ENCODE results near the gene CYRIA.

Gene CYRIA

GRCh38 chr2:16626997-16627605 is 38.5 kb downstream of the CYRIA start:
- Histone ChIP-seq H3K27ac (ENCODE audit: low read depth, low read length) (no peak overlapping the region), H3K27me3 (ENCODE audit: control insufficient read depth, insufficient read depth, low read length) (no peaks in the 10 kb centered on the region), H3K9ac (ENCODE audit: low read depth, low read length) (no peak overlapping the region), H3K4me1 (ENCODE audit: control insufficient read depth, insufficient read depth, low read length) (peaks cover 20% of the 10 kb centered on the region), H3K9me3 (ENCODE audit: control insufficient read depth, insufficient read depth, low read length) (no peaks in the 10 kb centered on the region), H3K4me3 (ENCODE audit: low read depth, low read length) (no peak overlapping the region), H3K36me3 (ENCODE audit: control insufficient read depth, insufficient read depth, low read length) (no peaks in the 10 kb centered on the region)

GRCh38 chr2:16626497-16626896 is 39.1 kb downstream of the CYRIA start:
- Histone ChIP-seq H3K27me3 (ENCODE audit: control insufficient read depth, insufficient read depth, low read length) (no peaks in the 10 kb centered on the region), H3K4me1 (ENCODE audit: control insufficient read depth, insufficient read depth, low read length) (peaks cover 20% of the 10 kb centered on the region), H3K9me3 (ENCODE audit: control insufficient read depth, insufficient read depth, low read length) (no peaks in the 10 kb centered on the region), H3K4me3 (ENCODE audit: low read depth, low read length) (no peak overlapping the region), H3K36me3 (ENCODE audit: control insufficient read depth, insufficient read depth, low read length) (no peaks in the 10 kb centered on the region), H3K27ac (ENCODE audit: low read depth, low read length) (no peak overlapping the region), H3K9ac (ENCODE audit: low read depth, low read length) (no peak overlapping the region)

GRCh38 chr2:16625759-16626158 is 39.9 kb downstream of the CYRIA start:
- Histone ChIP-seq H3K9me3 (ENCODE audit: control insufficient read depth, insufficient read depth, low read length) (no peaks in the 10 kb centered on the region), H3K9ac (ENCODE audit: low read depth, low read length) (no peak overlapping the region), H3K27me3 (ENCODE audit: control insufficient read depth, insufficient read depth, low read length) (no peaks in the 10 kb centered on the region), H3K4me1 (ENCODE audit: control insufficient read depth, insufficient read depth, low read length) (peaks cover 20% of the 10 kb centered on the region), H3K27ac (ENCODE audit: low read depth, low read length) (peak overlapping the region; percentile 31), H3K36me3 (ENCODE audit: control insufficient read depth, insufficient read depth, low read length) (no peaks in the 10 kb centered on the region), H3K4me3 (ENCODE audit: low read depth, low read length) (no peak overlapping the region)

GRCh38 chr2:16625201-16625729 is 40.4 kb downstream of the CYRIA start:
- H3K4me1 ChIP-seq (ENCODE audit: control insufficient read depth, insufficient read depth, low read length) = peaks cover 20% of the 10 kb centered on the region
- H3K9ac ChIP-seq (ENCODE audit: low read depth, low read length) = no peak overlapping the region
- H3K4me3 ChIP-seq (ENCODE audit: low read depth, low read length) = no peak overlapping the region

GRCh38 chr2:16624436-16624780 is 41.2 kb downstream of the CYRIA start:
- no peaks in the 10 kb centered on the region for H3K36me3 ChIP-seq (ENCODE audit: control insufficient read depth, insufficient read depth, low read length)
- peaks cover 20% of the 10 kb centered on the region for H3K4me1 ChIP-seq (ENCODE audit: control insufficient read depth, insufficient read depth, low read length)
- no peak overlapping the region for H3K4me3 ChIP-seq (ENCODE audit: low read depth, low read length)

More at GRCh38 chr2:16625201-16625729, 40.4 kb downstream of the CYRIA start:
- H3K36me3 ChIP-seq (ENCODE audit: control insufficient read depth, insufficient read depth, low read length) = no peaks in the 10 kb centered on the region
- H3K27ac ChIP-seq (ENCODE audit: low read depth, low read length) = peak overlapping the region; percentile 31
- no peaks in the 10 kb centered on the region for H3K9me3 ChIP-seq (ENCODE audit: control insufficient read depth, insufficient read depth, low read length)
- no peaks in the 10 kb centered on the region for H3K27me3 ChIP-seq (ENCODE audit: control insufficient read depth, insufficient read depth, low read length)

GRCh38 chr2:16623564-16624435 is 41.8 kb downstream of the CYRIA start:
- Histone ChIP-seq H3K4me3 (ENCODE audit: low read depth, low read length) (no peak overlapping the region), H3K9ac (ENCODE audit: low read depth, low read length) (no peak overlapping the region), H3K27me3 (ENCODE audit: control insufficient read depth, insufficient read depth, low read length) (no peaks in the 10 kb centered on the region), H3K4me1 (ENCODE audit: control insufficient read depth, insufficient read depth, low read length) (peaks cover 14% of the 10 kb centered on the region), H3K36me3 (ENCODE audit: control insufficient read depth, insufficient read depth, low read length) (no peaks in the 10 kb centered on the region), H3K27ac (ENCODE audit: low read depth, low read length) (no peak overlapping the region), H3K9me3 (ENCODE audit: control insufficient read depth, insufficient read depth, low read length) (no peaks in the 10 kb centered on the region)

More at GRCh38 chr2:16624436-16624780, 41.2 kb downstream of the CYRIA start:
- Histone ChIP-seq H3K9ac (ENCODE audit: low read depth, low read length) (no peak overlapping the region), H3K27ac (ENCODE audit: low read depth, low read length) (no peak overlapping the region), H3K27me3 (ENCODE audit: control insufficient read depth, insufficient read depth, low read length) (no peaks in the 10 kb centered on the region), H3K9me3 (ENCODE audit: control insufficient read depth, insufficient read depth, low read length) (no peaks in the 10 kb centered on the region)

- no peak overlapping the region for H3K9ac ChIP-seq (ENCODE audit: low read depth, low read length)
- no peaks in the 10 kb centered on the region for H3K27me3 ChIP-seq (ENCODE audit: control insufficient read depth, insufficient read depth, low read length)
- no peak overlapping the region for H3K27ac ChIP-seq (ENCODE audit: low read depth, low read length)
- H3K9me3 ChIP-seq (ENCODE audit: control insufficient read depth, insufficient read depth, low read length) = no peaks in the 10 kb centered on the region
- H3K4me3 ChIP-seq (ENCODE audit: low read depth, low read length) = no peak overlapping the region
- H3K4me1 ChIP-seq (ENCODE audit: control insufficient read depth, insufficient read depth, low read length) = peaks cover 14% of the 10 kb centered on the region
- H3K36me3 ChIP-seq (ENCODE audit: control insufficient read depth, insufficient read depth, low read length) = no peaks in the 10 kb centered on the region
Observed at GRCh38 chr2:16623031-16623430, 42.6 kb downstream of the CYRIA start.

- Histone ChIP-seq H3K9me3 (ENCODE audit: control insufficient read depth, insufficient read depth, low read length) (no peaks in the 10 kb centered on the region), H3K27me3 (ENCODE audit: control insufficient read depth, insufficient read depth, low read length) (no peaks in the 10 kb centered on the region), H3K36me3 (ENCODE audit: control insufficient read depth, insufficient read depth, low read length) (no peaks in the 10 kb centered on the region), H3K27ac (ENCODE audit: low read depth, low read length) (no peak overlapping the region), H3K4me1 (ENCODE audit: control insufficient read depth, insufficient read depth, low read length) (peaks cover 14% of the 10 kb centered on the region), H3K4me3 (ENCODE audit: low read depth, low read length) (no peak overlapping the region), H3K9ac (ENCODE audit: low read depth, low read length) (no peak overlapping the region)
Observed at GRCh38 chr2:16622399-16622968, 43.1 kb downstream of the CYRIA start.

- Histone ChIP-seq H3K9me3 (ENCODE audit: control insufficient read depth, insufficient read depth, low read length) (no peaks in the 10 kb centered on the region), H3K27ac (ENCODE audit: low read depth, low read length) (no peak overlapping the region), H3K9ac (ENCODE audit: low read depth, low read length) (no peak overlapping the region), H3K27me3 (ENCODE audit: control insufficient read depth, insufficient read depth, low read length) (no peaks in the 10 kb centered on the region), H3K36me3 (ENCODE audit: control insufficient read depth, insufficient read depth, low read length) (no peaks in the 10 kb centered on the region), H3K4me3 (ENCODE audit: low read depth, low read length) (no peak overlapping the region), H3K4me1 (ENCODE audit: control insufficient read depth, insufficient read depth, low read length) (peaks cover 14% of the 10 kb centered on the region)
Observed at GRCh38 chr2:16621316-16621715, 44.3 kb downstream of the CYRIA start.

- no peaks in the 10 kb centered on the region for H3K9me3 ChIP-seq (ENCODE audit: control insufficient read depth, insufficient read depth, low read length)
- no peaks in the 10 kb centered on the region for H3K36me3 ChIP-seq (ENCODE audit: control insufficient read depth, insufficient read depth, low read length)
- H3K27ac ChIP-seq (ENCODE audit: low read depth, low read length) = no peak overlapping the region
- no peak overlapping the region for H3K4me3 ChIP-seq (ENCODE audit: low read depth, low read length)
- no peaks in the 10 kb centered on the region for H3K27me3 ChIP-seq (ENCODE audit: control insufficient read depth, insufficient read depth, low read length)
- H3K9ac ChIP-seq (ENCODE audit: low read depth, low read length) = no peak overlapping the region
- peaks cover 11% of the 10 kb centered on the region for H3K4me1 ChIP-seq (ENCODE audit: control insufficient read depth, insufficient read depth, low read length)
Observed at GRCh38 chr2:16620590-16620989, 45.0 kb downstream of the CYRIA start.
